SK-N-MC (cell line): ENCODE results near the gene ROPN1B.
"Not testable (repeated sequence)": the region's sequence is repeated elsewhere in the genome, so short reads cannot be mapped to it uniquely, and the experiment has no call there.

Source experiments
- DNase-seq: peaks from one replicate; pipeline ENCODE4 v3.0.0-alpha.2; 2011; ENCODE audit warnings: low read depth, low spot score
- H3K27ac ChIP-seq: fragments of 200-600 bp; sonication (generic); 2 replicates; pipeline ENCODE4 v1.5.1; 2016; ENCODE audit warnings: mixed run types
- H3K36me3 ChIP-seq: fragments of 200-600 bp; sonication (generic); 2 replicates; pipeline ENCODE4 v1.6.1; 2017; ENCODE audit warnings: antibody characterized with exemption, low read length, mixed read lengths; ENCODE audit not compliant: insufficient read depth
- H3K4me3 ChIP-seq: fragments of 200-600 bp; sonication (generic); 2 replicates; pipeline ENCODE4 v1.5.1; 2016
- H3K9ac ChIP-seq: fragments of 200-600 bp; sonication (generic); 2 replicates; pipeline ENCODE4 v1.8.0; 2017; ENCODE audit warnings: mixed run types, mixed read lengths; ENCODE audit not compliant: insufficient read length
- H3K9me3 ChIP-seq: fragments of 200-600 bp; sonication (generic); 2 replicates; pipeline ENCODE4 v1.6.1; 2017; ENCODE audit warnings: low read depth, mild to moderate bottlenecking, antibody characterized with exemption, low read length, moderate library complexity, mixed read lengths
- EZH2 ChIP-seq: fragments of 200-600 bp; sonication (generic); IDR thresholded peaks from one replicate; pipeline ENCODE4 v1.6.1; 2017; ENCODE audit warnings: antibody characterized with exemption
- FOXP2 ChIP-seq: optimal IDR thresholded peaks from 2 replicates; pipeline ENCODE3; 2011; ENCODE audit warnings: mild to moderate bottlenecking, moderate library complexity; ENCODE audit not compliant: insufficient read depth; ENCODE audit errors: extremely low read length, control extremely low read depth
- POLR2AphosphoS5 ChIP-seq: IDR thresholded peaks from 2 replicates; pipeline ENCODE4 v1.6.1; 2012; ENCODE audit warnings: mild to moderate bottlenecking, low read depth, low read length, borderline replicate concordance

ROPN1B gene

DNA sequence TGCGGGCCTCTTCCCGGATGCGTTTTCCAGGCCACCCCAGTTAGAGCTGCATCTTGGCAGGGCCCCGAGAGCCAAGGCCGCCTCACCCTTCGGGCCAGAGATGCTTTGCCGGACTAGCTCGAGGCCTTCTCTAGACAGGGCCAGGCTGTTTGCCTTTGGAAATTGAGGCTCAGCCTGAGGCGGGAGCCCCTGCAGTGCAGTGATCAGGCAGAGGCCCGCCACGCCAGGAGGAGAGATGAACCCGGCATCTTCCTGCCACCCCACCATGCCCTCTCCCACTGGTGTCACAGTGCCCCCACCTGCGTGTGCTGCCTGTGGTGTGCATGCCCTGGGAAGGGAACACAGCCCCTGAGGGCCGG is 8.9 kb upstream of the ROPN1B start:
- H3K36me3 ChIP-seq, result no peaks in the 10 kb centered on the region
- TF ChIP-seq FOXP2 (no peak), EZH2 (no peak), POLR2AphosphoS5 (no peak)
- DNase-seq, result no peak
- no peak overlapping the region for H3K4me3 ChIP-seq
- no peak overlapping the region for H3K9ac ChIP-seq
- no peaks in the 10 kb centered on the region for H3K9me3 ChIP-seq
- no peak overlapping the region for H3K27ac ChIP-seq

DNA sequence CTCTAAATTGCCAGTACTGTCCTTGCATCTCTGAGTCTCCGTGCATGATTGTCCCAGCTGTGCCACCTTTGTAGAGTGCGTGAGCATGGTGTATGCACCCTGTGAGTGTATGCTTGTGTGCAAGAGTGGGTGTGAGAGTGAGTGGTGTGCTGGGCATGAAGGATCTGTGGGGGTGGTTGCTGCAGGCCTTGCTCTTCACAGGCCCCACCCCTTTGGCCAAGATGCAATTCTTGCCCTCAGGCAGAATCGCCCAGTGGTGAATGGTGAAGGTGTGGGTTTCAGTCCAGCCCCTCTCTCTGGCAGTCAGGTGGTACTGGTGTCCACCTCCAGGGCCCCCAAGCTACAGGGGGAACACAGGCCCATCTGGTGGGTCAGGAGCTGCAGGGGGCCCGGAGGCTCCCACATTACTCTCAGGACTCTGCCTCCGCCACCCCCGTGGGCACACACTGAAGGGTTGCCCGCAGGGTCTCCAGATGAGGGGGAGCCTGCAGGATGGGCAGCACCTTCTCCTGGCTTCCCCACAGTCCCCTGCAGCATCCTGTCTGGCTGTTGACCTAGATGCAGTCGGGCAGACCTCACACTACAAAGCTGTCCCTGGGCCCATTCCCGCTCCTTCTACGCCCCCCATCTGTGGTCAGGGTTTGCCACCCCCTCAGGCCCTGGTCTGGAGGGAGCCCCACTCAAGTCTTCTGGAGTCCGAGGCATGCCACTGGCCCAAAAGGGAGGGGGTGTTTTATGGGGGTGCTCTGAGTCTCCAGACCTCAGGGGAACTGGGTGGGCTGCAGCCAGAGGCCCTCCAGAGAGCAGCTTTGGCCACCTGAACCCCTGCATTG is 8.3 kb upstream of the ROPN1B start:
- no peak overlapping the region for H3K9ac ChIP-seq
- no peaks in the 10 kb centered on the region for H3K36me3 ChIP-seq
- no peak for DNase-seq
- H3K4me3 ChIP-seq, result no peak overlapping the region
- H3K9me3 ChIP-seq, result no peaks in the 10 kb centered on the region
- H3K27ac ChIP-seq, result no peak overlapping the region
- TF ChIP-seq FOXP2, result no peak

DNA sequence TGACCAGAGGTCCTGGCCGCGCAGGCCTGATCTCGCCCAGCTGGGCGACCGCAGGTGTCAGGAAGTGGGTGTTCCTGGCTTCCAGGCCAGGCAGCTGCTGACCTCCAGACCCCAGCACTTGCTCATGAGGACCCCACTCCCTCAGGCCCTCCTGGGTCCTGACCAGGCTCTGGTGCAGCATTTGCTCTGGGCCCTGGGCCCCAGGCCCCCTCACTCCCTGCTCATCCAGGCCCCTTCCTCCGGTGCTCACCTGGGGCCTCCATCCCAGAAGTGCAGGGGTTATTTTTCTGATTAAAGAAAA is 7.7 kb upstream of the ROPN1B start:
- no peak overlapping the region for H3K27ac ChIP-seq
- no peak overlapping the region for H3K9ac ChIP-seq
- no peak for DNase-seq
- H3K36me3 ChIP-seq, result no peaks in the 10 kb centered on the region
- no peaks in the 10 kb centered on the region for H3K9me3 ChIP-seq
- H3K4me3 ChIP-seq, result no peak overlapping the region
- no peak for TF ChIP-seq EZH2
- no peak for TF ChIP-seq POLR2AphosphoS5
- TF ChIP-seq FOXP2, result no peak

DNA sequence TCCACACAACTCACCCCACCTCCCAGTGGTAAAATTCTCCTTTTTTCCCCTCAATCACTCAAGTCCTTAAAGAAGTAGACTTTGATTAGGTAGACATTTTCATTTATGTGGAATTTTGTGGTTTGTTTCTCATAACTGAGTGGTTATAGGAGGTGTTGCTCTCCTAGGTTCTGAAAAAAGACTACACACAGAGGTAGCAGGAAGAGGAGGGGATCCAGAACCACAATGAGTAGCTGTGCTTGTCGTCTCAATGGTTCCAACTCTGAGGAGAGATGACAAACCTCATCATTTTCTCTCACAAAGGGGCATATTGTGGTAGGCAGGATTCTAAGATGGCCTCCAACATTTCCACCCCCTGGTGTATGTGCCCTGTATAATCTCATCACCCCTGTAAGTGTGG is 5.1 kb upstream of the ROPN1B start:
- not testable (repeated sequence) for H3K9ac ChIP-seq, DNase-seq, H3K36me3 ChIP-seq, H3K9me3 ChIP-seq, H3K27ac ChIP-seq, H3K4me3 ChIP-seq

DNA sequence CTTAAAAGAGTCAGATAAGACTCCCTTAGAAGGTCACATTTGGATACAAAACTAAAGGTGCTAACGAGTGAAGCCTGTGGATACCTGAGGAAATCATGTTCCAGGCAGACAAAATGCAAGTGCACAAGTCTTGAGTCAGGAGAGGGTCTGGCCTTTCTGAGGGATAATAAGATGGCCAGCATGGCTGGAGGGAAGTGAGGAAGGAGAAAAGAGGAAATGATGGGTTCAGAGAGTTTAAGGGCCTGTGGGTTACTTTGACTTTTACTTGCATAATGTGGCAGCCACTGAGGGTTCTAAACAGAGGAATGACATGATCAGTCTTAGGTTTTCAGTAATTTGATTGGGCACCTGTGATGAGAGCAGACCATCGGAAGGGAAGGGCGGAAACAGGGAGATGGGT is 3.5 kb upstream of the ROPN1B start:
- Histone ChIP-seq H3K27ac (no peak overlapping the region), H3K4me3 (no peak overlapping the region), H3K36me3 (no peaks in the 10 kb centered on the region), H3K9me3 (no peaks in the 10 kb centered on the region), H3K9ac (no peak overlapping the region)
- no peak for TF ChIP-seq POLR2AphosphoS5
- no peak for TF ChIP-seq EZH2
- TF ChIP-seq FOXP2, result no peak
- no peak for DNase-seq

DNA sequence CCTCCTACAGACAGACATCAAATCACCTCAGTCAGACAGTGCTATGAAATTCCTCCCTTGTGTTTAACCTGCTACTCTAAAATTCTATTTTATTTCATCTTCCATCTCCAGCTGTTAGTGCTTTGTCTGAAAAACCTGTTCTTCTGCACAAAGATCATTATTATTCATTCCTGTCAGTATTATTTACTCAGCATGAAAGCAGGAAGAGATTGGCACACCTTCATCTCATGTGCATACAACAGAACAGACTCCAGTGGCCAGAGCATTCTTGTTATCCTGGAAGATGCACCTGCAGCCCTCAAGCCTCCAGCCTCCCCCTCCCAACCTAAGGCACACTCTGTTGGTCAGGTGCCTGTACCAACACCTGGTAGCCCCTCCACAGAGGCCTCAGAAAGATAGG is 1.8 kb upstream of the ROPN1B start:
- no peaks in the 10 kb centered on the region for H3K36me3 ChIP-seq
- no peak for DNase-seq
- no peak overlapping the region for H3K4me3 ChIP-seq
- H3K27ac ChIP-seq, result no peak overlapping the region
- H3K9ac ChIP-seq, result no peak overlapping the region
- no peaks in the 10 kb centered on the region for H3K9me3 ChIP-seq
- TF ChIP-seq FOXP2, result no peak
- TF ChIP-seq EZH2, result no peak
- TF ChIP-seq POLR2AphosphoS5, result no peak

DNA sequence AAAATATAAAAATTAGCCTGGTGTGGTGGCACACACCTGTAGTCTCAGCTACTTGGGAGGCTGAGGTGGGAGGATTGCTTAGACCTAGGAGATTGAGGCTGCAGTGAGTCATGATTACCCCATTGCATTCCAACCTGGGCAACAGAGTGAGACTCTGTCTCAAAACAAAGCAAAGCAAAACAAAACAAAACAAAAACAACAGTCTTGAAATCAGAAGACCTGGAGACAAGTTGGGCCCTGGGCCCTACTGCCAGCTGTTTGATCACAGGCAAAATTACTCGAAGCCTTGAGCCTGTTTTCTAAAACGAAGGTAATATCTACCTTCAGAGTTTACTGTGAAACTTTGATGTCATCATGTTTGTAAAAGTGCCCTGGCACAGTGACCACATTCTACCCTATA is 857 bp upstream of the ROPN1B start:
- not testable (repeated sequence) for H3K4me3 ChIP-seq, H3K27ac ChIP-seq, H3K9me3 ChIP-seq, H3K9ac ChIP-seq, DNase-seq, H3K36me3 ChIP-seq

DNA sequence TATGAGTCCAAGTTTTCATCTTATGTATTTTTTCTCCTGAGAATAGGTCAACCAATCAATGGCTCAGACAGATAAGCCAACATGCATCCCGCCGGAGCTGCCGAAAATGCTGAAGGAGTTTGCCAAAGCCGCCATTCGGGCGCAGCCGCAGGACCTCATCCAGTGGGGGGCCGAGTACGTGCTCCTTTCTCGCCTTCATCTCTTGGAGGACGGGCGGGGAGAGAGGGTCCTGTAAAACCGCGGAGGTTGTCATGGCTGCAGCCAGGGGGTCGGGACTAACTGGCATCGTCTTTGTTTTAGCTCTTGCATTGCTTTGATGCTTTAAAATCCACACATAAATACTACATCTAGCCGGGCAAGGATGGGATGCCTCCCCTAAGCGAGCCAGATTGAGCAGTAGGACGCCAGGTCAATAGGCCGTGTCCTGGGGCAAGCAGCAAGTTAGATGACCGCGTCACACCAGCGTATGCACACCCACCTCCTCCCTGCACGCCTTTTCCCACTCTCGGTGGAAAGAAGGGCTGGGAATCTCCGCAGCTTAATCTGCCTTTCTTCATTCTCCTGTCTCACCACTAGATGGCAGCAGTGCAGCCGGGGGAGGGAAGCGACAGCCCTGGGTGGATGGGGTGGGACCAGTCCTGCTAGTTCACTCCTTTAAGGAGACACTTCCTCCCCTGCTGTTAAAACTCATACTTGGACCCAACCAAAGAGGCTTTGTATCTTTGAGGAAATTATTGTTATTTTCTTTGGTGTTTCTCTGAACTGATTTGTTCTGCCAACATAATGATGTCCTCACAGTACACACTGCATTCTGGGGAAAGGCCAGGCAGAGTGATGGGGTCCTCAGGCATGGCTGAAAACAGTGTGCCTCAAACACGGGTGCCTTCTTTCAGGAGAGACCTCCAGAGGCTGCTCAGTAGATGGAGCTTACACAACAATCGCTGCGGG is 3.3 kb downstream of the ROPN1B start:
- not testable (repeated sequence) for H3K9ac ChIP-seq, DNase-seq, H3K9me3 ChIP-seq, H3K36me3 ChIP-seq, H3K27ac ChIP-seq
- peak overlapping the region; percentile 56 for H3K4me3 ChIP-seq

DNA sequence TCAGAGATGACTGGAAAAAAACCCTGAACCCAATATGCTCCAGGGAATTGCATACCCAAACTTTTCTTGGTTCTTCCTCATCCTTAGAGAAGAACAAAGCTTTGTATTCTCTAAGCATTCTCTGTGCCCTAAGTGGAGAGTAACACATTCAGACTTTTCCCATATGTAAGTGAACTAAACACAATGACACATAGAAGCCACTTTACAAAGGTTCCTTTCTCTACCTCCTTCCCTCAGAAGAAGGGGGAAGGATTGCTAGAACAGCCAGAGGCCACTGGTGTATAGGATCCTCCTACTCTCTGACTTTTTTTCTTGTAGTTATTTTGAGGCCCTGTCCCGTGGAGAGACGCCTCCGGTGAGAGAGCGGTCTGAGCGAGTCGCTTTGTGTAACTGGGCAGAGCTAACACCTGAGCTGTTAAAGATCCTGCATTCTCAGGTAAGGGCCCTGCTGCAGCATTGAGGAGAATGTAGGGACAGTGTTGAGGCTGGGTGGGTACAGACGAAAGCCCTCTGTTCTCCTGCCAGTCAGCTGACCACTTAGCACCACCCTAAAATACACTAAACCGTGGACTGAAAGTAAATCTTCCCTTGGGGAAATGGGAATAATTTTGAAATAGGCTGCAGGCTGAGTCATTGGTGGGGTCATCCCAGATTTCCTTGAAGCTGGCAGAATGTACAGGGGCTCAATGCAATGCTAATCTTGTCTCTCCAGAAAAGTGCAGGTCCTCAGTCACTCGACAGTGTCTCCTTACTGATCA is 6.4 kb downstream of the ROPN1B start:
- not testable (repeated sequence) for H3K9me3 ChIP-seq, H3K36me3 ChIP-seq, H3K4me3 ChIP-seq, H3K9ac ChIP-seq, H3K27ac ChIP-seq, DNase-seq

DNA sequence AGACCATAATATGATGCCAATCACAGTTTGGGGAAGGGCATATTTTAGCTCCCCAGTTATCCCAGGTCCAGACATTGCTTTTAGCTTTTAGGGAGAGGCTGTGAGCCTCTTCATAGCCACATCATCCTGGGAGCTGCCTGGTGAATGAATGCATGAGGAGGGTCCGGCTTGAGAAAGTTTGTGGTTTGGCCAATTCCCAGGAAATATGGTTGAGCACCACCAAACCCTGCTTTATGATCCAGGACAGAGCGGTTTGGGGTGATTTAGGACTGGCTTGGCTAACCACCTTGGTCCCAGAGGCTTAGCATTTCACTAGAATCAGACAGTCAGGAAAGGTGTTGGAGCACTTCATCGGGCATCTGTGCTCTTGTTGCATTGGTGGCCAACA is 7.0 kb downstream of the ROPN1B start:
- H3K9me3 ChIP-seq, H3K4me3 ChIP-seq, H3K27ac ChIP-seq, H3K9ac ChIP-seq, H3K36me3 ChIP-seq, DNase-seq: not testable (repeated sequence)

DNA sequence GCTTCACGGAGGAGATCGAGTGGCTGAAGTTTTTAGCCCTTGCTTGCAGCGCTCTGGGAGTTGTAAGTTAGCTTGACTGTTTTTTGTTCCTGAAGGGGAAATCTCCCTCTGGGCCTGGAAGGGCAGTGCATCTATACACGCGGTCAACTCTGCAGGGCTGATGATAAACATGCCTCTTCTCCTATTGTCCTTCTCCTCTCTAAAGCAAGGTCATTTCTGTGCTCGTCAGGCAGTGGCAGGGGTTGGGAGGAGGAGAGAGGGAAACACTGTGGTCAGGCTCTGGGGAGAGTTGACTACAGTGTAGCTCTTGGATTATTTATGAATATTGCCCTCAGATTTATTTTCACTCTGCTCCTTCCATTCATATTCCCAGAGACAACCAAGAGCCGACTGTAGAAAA is 8.1 kb downstream of the ROPN1B start:
- H3K4me3 ChIP-seq, DNase-seq, H3K36me3 ChIP-seq, H3K27ac ChIP-seq, H3K9me3 ChIP-seq, H3K9ac ChIP-seq: not testable (repeated sequence)

DNA sequence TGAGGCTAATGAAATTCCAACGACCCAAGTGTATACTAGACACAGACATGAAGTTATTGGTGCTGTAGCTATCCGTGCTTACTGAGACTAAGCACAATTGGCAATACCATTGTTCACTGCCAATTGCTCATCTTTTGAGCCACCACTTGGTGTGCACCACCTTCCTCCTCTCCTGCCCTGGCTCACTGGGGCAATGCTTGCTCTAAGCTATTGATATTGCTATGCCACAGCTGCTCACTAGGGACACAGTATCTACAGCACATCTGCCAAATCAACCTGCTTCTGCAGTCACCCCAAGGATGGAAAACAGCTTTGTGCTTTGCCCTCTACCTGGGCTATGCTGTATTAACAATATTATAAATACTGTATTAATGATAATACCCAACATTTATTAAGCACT is 16.0 kb downstream of the ROPN1B start:
- not testable (repeated sequence) for H3K27ac ChIP-seq

More for the DNA sequence above, 16.0 kb downstream of the ROPN1B start:
- H3K36me3 ChIP-seq, H3K4me3 ChIP-seq, H3K9me3 ChIP-seq, H3K9ac ChIP-seq, DNase-seq: not testable (repeated sequence)
